Left renal pelvis (tissue), 4 donors: Measurements from ENCODE around the gene PRPF8. TPM values are rescaled to one million over a fixed set of nuclear protein-coding genes. Genes with fewer than 3 reads are reported as not detected.
"Not testable (repeated sequence)": the region's sequence is repeated elsewhere in the genome, so short reads cannot be mapped to it uniquely, and the experiment has no call there.

Experiments used
- DNase-seq, 4 donors: peaks; one replicate each; pipeline ENCODE4 v3.0.0-alpha.2; 2013; ENCODE audit warnings: low read depth in 4 of 4, low spot score in 3 of 4
- polyA plus RNA-seq, 4 donors: library from polyadenylated mRNA; unstranded; fragments of 120-200 nt; gene quantifications; one replicate each; pipeline ENCODE4 v1.2.1, GENCODE V29; 2013; ENCODE audit not compliant: insufficient read length in 4 of 4

Gene PRPF8
- 100 to 1,000 TPM; 229 to 335 (median 277) TPM for polyA plus RNA-seq

GRCh38 chr17:1684378-1685189, at the start of gene PRPF8:
Gene PRPF8, minus strand, starts transcription at chr17:1684867. Its CDS starts 296 bp downstream, at chr17:1684571.
- peak; percentile 94 to 97 (median 96) for DNase-seq

GRCh38 chr17:1733759-1734158, 49.1 kb upstream of the PRPF8 start:
- DNase-seq: no peak

GRCh38 chr17:1732833-1733321, 48.2 kb upstream of the PRPF8 start:
- DNase-seq: no peak

- DNase-seq: no peak
Observed at GRCh38 chr17:1732241-1732832, 47.7 kb upstream of the PRPF8 start.

- DNase-seq: no peak
Observed at GRCh38 chr17:1731194-1731506, 46.5 kb upstream of the PRPF8 start.

- DNase-seq: no peak
Observed at GRCh38 chr17:1730326-1731193, 45.9 kb upstream of the PRPF8 start.

- DNase-seq: no peak
Observed at GRCh38 chr17:1729966-1730325, 45.3 kb upstream of the PRPF8 start.

GRCh38 chr17:1727876-1728630, 43.4 kb upstream of the PRPF8 start:
- DNase-seq: no peak

GRCh38 chr17:1727258-1727789, 42.7 kb upstream of the PRPF8 start:
- DNase-seq: no peak

- no peak for DNase-seq
Observed at GRCh38 chr17:1726626-1727257, 42.1 kb upstream of the PRPF8 start.

- no peak for DNase-seq
Observed at GRCh38 chr17:1725642-1726511, 41.2 kb upstream of the PRPF8 start.

- DNase-seq: no peak
Observed at GRCh38 chr17:1724869-1725641, 40.4 kb upstream of the PRPF8 start.

- peak in 2 of 4 donors; percentile 69 to 72 for DNase-seq
Observed at GRCh38 chr17:1724351-1724868, 39.7 kb upstream of the PRPF8 start, which contains the start of gene WDR81. Gene WDR81, plus strand, starts transcription at chr17:1724704. Its CDS starts 256 bp downstream, at chr17:1724960.

- DNase-seq: not testable (repeated sequence)
Observed at GRCh38 chr17:1722022-1722421, 37.4 kb upstream of the PRPF8 start.

GRCh38 chr17:1720856-1721386, 36.3 kb upstream of the PRPF8 start:
- DNase-seq: no peak

- no peak for DNase-seq
Observed at GRCh38 chr17:1718362-1719165, 33.9 kb upstream of the PRPF8 start.
